Upper lobe of right lung (tissue), 1 donor: ENCODE measurements around the gene CEP76. TPM values are rescaled to one million over a fixed set of nuclear protein-coding genes. Genes with fewer than 3 reads are reported as not detected.

Source experiments
- ATAC-seq: fragments of 200-7000 bp; cut with Tn5 transposase; one replicate; pipeline ENCODE4 v1.9.1; 2020; ENCODE audit warnings: mild to moderate bottlenecking, moderate library complexity
- DNase-seq: peaks from one replicate; pipeline ENCODE4 v3.0.0-alpha.2; 2020
- H3K27ac ChIP-seq: fragments of 200-600 bp; one replicate; pipeline ENCODE4 v1.8.0; 2022
- H3K27me3 ChIP-seq: fragments of 200-600 bp; one replicate; pipeline ENCODE4 v1.8.0; 2022; ENCODE audit warnings: mild to moderate bottlenecking
- H3K36me3 ChIP-seq: fragments of 200-600 bp; one replicate; pipeline ENCODE4 v1.8.0; 2022
- H3K4me1 ChIP-seq: fragments of 200-600 bp; one replicate; pipeline ENCODE4 v1.8.0; 2022
- H3K4me3 ChIP-seq: fragments of 200-600 bp; one replicate; pipeline ENCODE4 v1.8.0; 2022; ENCODE audit warnings: mild to moderate bottlenecking
- H3K9me3 ChIP-seq: fragments of 200-600 bp; one replicate; pipeline ENCODE4 v1.8.0; 2022
- intact Hi-C: fragments of 100-400 bp; cut with DNase I; formaldehyde crosslinking; loops from one replicate; pipeline ENCODE4 v1.11.0; 2022
- total RNA-seq: library from RNA; stranded (reverse); fragmentation: NEBNext Ultra II Directional; extraction: Animal tissue kit (Norgen Biotek cat#: 25700); gene quantifications from one replicate; pipeline ENCODE4 v1.2.1, GENCODE V29; 2021
- TF ChIP-seq, protein P1 (sequence below): fragments of 200-600 bp; IDR thresholded peaks from one replicate; pipeline ENCODE4 v1.8.0; 2022; ENCODE audit warnings: antibody characterized with exemption
- donor health status: DM: no; HTN: yes; CAD: no; lungs with severe emphysema.

Gene CEP76
- total RNA-seq, 1 donor from 2014 or later: 5.6 TPM

DNA sequence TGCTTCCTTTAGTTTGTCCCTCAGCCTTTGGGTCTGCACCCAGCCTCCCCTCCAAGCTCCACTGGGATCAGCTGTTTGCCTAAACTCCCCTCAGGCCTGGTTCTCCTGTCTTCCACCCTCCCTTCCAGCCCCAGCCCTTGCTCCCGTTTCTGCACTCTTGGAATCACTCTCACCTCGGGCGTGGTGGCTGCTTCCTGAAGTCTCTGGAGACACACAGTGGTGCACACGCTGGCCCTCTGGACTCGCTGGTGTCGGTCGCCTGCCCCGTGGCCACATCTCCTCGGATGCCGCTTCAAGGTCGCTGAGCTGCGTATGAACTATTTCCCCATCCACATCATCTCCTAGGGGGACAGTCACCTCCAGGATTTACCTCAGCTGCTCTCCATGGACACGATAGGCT, 46.6 kb upstream of the CEP76 start:
- H3K27me3 ChIP-seq: no peaks in the 10 kb centered on the region
- DNase-seq (no peak), ATAC-seq (peak; percentile 32)
- H3K4me1 ChIP-seq: no peaks in the 10 kb centered on the region
- H3K9me3 ChIP-seq: no peaks in the 10 kb centered on the region
- H3K27ac ChIP-seq: no peak overlapping the region
- H3K36me3 ChIP-seq: no peaks in the 10 kb centered on the region
- no peak overlapping the region for H3K4me3 ChIP-seq
- TF ChIP-seq, protein P1, sequence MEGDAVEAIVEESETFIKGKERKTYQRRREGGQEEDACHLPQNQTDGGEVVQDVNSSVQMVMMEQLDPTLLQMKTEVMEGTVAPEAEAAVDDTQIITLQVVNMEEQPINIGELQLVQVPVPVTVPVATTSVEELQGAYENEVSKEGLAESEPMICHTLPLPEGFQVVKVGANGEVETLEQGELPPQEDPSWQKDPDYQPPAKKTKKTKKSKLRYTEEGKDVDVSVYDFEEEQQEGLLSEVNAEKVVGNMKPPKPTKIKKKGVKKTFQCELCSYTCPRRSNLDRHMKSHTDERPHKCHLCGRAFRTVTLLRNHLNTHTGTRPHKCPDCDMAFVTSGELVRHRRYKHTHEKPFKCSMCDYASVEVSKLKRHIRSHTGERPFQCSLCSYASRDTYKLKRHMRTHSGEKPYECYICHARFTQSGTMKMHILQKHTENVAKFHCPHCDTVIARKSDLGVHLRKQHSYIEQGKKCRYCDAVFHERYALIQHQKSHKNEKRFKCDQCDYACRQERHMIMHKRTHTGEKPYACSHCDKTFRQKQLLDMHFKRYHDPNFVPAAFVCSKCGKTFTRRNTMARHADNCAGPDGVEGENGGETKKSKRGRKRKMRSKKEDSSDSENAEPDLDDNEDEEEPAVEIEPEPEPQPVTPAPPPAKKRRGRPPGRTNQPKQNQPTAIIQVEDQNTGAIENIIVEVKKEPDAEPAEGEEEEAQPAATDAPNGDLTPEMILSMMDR: no peak
- intact Hi-C loops: no loop called here

DNA sequence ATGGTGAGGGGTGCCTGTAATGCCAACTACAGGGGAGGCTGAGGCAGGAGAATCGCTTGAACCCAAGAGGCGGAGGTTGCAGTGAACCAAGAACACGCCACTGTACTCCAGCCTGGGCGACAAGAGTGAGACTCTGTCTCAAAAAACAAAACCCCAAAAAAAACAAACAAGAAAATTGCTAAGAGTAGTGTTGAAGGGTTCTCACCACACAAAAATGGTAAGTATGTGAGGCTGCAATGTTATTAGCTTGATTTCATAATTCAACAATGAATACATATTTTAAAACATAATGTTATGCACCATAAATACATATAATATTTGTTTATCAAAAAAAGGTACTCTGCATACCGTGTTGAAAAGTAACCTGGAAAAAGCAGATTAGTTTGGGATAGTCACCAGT, 46.1 kb upstream of the CEP76 start:
- no peaks in the 10 kb centered on the region for H3K27me3 ChIP-seq
- H3K27ac ChIP-seq: no peak overlapping the region
- TF ChIP-seq, protein P1: no peak
- no peaks in the 10 kb centered on the region for H3K9me3 ChIP-seq
- H3K4me1 ChIP-seq: no peaks in the 10 kb centered on the region
- no peaks in the 10 kb centered on the region for H3K36me3 ChIP-seq
- DNase-seq (no peak), ATAC-seq (no peak)
- no peak overlapping the region for H3K4me3 ChIP-seq
- intact Hi-C loops: no loop called here

DNA sequence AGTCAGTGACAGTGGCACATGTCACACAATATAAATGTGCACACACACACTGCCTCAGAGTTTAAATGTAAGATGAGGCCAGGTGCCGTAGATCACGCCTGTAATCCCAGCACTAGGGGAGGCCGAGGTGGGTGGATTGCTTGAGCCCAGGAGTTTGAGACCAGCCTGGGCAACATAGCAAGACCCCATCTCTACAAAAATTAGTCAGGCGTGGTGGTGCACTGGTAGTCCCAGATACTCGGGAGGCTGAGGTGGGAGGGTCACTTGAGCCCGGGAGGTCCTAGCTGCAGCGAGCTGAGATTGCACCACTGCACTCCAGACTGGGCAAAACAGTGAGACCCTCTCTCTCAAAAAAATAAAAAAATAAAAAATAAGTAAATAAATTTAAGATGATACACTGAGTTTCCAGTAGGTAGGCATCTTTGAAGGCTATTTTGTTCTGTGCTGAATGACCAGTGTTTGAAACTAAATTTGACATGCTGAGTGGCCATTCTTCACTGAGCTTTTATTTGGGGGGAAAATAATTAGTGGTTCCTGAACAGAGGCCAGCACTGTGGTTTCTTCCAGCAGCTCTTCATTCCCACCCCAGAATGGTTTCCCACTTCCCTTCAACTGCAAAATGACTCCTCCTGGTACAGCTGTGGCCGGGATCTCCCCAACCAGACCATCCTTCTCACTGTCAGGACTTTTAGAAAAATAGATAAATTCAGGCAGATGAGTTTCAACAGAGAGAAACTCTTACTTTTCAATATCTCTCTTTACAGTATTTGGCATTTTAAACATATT, 45.2 kb upstream of the CEP76 start:
- TF ChIP-seq, protein P1: no peak
- no peaks in the 10 kb centered on the region for H3K27me3 ChIP-seq
- intact Hi-C loops: no loop called here
- ATAC-seq: no peak
- no peaks in the 10 kb centered on the region for H3K4me1 ChIP-seq
- H3K4me3 ChIP-seq: no peak overlapping the region
- no peak overlapping the region for H3K27ac ChIP-seq
- H3K36me3 ChIP-seq: no peaks in the 10 kb centered on the region
- DNase-seq: no peak
- no peaks in the 10 kb centered on the region for H3K9me3 ChIP-seq

DNA sequence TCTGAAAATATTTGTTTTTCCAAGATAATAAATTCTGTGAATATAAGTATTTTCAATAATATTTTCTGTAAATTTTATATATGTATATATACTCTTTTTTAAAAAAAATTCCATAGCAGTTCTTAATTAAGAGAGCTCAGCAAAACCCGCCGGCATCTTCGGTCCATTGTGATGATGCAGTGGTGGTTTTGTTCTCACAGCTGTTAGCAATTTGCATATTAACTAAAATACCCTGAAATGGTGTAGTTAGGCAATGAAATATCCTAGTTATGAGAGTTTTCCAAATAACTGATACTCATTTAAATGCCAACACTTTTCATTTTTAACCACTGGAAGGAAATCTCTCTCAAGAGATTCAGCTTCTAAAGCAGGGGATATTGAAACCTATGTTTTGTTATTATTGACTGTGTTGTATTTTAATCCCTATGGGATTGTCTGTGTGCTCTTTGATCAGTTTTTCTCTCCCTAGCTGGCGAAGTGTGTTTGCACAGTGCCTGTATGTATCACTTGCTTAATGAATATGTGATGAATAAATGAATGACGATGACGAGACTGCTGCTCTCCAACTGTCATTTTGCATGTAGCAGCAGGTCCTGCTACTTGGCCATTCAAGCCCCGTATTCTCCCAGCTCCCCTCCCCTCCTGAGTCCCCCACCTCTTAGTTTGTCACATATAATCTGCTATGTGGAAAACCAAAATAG, 42.7 kb upstream of the CEP76 start:
- Histone ChIP-seq H3K27me3 (no peaks in the 10 kb centered on the region), H3K4me3 (no peak overlapping the region), H3K4me1 (no peaks in the 10 kb centered on the region), H3K9me3 (no peaks in the 10 kb centered on the region), H3K27ac (no peak overlapping the region), H3K36me3 (no peaks in the 10 kb centered on the region)
- TF ChIP-seq, protein P1: no peak
- no peak for DNase-seq
- no peak for ATAC-seq
- intact Hi-C loops: no loop called here

DNA sequence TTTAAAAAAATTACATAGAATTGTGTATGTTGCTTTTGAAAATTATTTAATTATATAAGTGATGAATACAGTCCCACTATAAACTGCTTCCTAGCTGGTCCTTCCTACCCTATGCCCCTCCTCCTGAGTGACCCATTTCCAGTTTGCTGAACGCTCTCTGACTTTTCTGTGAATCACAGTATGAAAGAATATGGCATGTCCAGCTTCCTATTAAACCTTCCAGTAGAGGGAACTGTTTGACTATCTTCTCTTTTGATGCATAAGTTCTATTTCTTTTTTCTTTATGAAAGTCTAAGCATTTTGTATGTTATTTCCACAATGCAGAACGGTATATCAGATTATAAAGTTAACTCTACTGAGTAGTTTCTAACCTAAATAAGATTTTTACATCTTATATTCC, 41.6 kb upstream of the CEP76 start:
- intact Hi-C loops: no loop called here
- Histone ChIP-seq H3K9me3 (no peaks in the 10 kb centered on the region), H3K27me3 (no peaks in the 10 kb centered on the region), H3K4me1 (no peaks in the 10 kb centered on the region), H3K27ac (no peak overlapping the region), H3K36me3 (no peaks in the 10 kb centered on the region), H3K4me3 (no peak overlapping the region)
- DNase-seq (no peak), ATAC-seq (peak; percentile 79)
- TF ChIP-seq, protein P1: peak; percentile 56
